ENCODE measurements around the gene HMX2. TPM values are rescaled to one million over a fixed set of nuclear protein-coding genes. Genes with fewer than 3 reads are reported as not detected.

Gene HMX2
- total and polyA plus RNA-seq, 2 of the 8 experiments (the other 6 are each of a cell fraction or from before 2014, with no cell fraction given): 2.0 to 2.7 TPM

DNA sequence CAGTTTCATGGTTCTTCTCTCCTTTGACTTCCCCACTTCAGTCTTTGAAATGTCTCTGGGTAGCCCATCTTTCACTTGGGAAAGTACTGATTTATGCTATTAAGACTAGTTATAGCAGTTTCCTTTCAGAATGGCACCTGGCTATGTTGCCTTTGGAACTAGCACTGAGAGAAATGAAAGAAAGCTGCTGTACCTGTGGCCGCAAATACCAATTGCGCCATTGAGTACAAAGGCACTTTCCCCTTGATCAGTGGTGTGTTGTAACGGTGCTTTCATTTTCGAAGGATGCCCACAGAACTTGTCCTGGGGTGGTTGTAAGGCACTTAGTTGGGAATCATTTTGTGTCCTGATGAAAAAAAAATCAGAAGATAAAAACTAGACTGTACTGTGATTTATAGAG is 23.0 kb downstream of the HMX2 start:
- H3K18ac ChIP-seq (ENCODE audit: extremely low read depth, low read length): no peak overlapping the region
- no peak overlapping the region for H4K91ac ChIP-seq (replicated peaks; ENCODE audit: insufficient read length, low read length)
- H3K56ac ChIP-seq (replicated peaks; ENCODE audit: insufficient read length, low read depth, low read length): no peak overlapping the region
- no peak overlapping the region for H3K4me2 ChIP-seq (ENCODE audit: insufficient read depth in 1 of 2, low read depth in 2 of 2, low read length in 2 of 2)
- H3K4me3 ChIP-seq (ENCODE audit: extremely low read depth in 1 of 4, insufficient read depth in 2 of 4, low read depth in 3 of 4, low read length in 4 of 4): no peak overlapping the region
- H2BK120ac ChIP-seq (replicated peaks; ENCODE audit: low read depth, low read length): no peak overlapping the region
- H3K27ac ChIP-seq (ENCODE audit: low read depth, low read length): no peak overlapping the region
- ChIA-PET POLR2A (ENCODE audit: partially characterized antibody) (interaction anchor here (1.1 kb wide), 1 partner anchor 17 kb away, joined by 3 read pairs; the partner anchor contains the start of gene BUB3), CTCF (ENCODE audit: partially characterized antibody) (interaction anchor here (1.2 to 1.8 kb wide), 3 partner anchors 21 to 387 kb away, joined by 3 to 5 read pairs (median 3); no protein-coding TSS in a partner anchor)
- no peak overlapping the region for H3K14ac ChIP-seq (ENCODE audit: insufficient read length)
- H2BK20ac ChIP-seq (ENCODE audit: low read length): no peak overlapping the region
- no peaks in the 10 kb centered on the region for H3K4me1 ChIP-seq (replicated peaks in 1 of 4; ENCODE audit: control insufficient read depth in 3 of 4, insufficient read depth in 4 of 4, low read length in 3 of 4)
- peaks cover 2 to 34% (median 14%) of the 10 kb centered on the region in 4 experiments; a peak in 6 of 8 replicates for H3K36me3 ChIP-seq (ENCODE audit: control insufficient read depth in 2 of 4, insufficient read depth in 4 of 4, low read length in 3 of 4)
- 99% methylated on average over 4 of the region's 4 CpGs; no CpG with 5 or more reads in 1 of the 2 experiments for WGBS, 2 experiments (ENCODE audit: extremely low coverage in 1 of 2, insufficient coverage in 1 of 2, insufficient read length in 1 of 2, insufficient replicate concordance in 2 of 2, low coverage in 1 of 2, low lambda C conversion rate in 2 of 2, missing lambda C conversion rate in 1 of 2)
- H2AK5ac ChIP-seq (ENCODE audit: low read depth, low read length): no peak overlapping the region
- H4K8ac ChIP-seq (ENCODE audit: extremely low read depth, insufficient read depth, low read length): no peak overlapping the region
- H2BK15ac ChIP-seq (ENCODE audit: low read length): no peak overlapping the region
- DNase-seq (ENCODE audit: low read depth in 1 of 2, low spot score in 2 of 2): no peak
- no peaks in the 10 kb centered on the region; the same call in 1 of the 2 replicates for H3K79me1 ChIP-seq (ENCODE audit: low read depth, low read length)
- no peaks in the 10 kb centered on the region for H3K9me3 ChIP-seq (ENCODE audit: insufficient read depth in 2 of 2, low read depth in 1 of 2, low read length in 1 of 2)
- no peaks in the 10 kb centered on the region for H3K27me3 ChIP-seq (replicated peaks in 1 of 4; ENCODE audit: control insufficient read depth in 3 of 4, extremely low read depth in 1 of 4, insufficient read depth in 3 of 4, low read length in 3 of 4)
- H3K23ac ChIP-seq (ENCODE audit: insufficient read length): no peak overlapping the region
- no peaks in the 10 kb centered on the region for H3K23me2 ChIP-seq (ENCODE audit: low read depth, low read length)
- no peak overlapping the region for H2AFZ ChIP-seq (ENCODE audit: low read length)
- no peak overlapping the region for H3K9ac ChIP-seq (replicated peaks in 1 of 4; ENCODE audit: extremely low read depth in 1 of 4, low read depth in 3 of 4, low read length in 3 of 4)
- no peak overlapping the region for H3K4ac ChIP-seq (replicated peaks; ENCODE audit: insufficient read length, low read depth, low read length)
- H4K5ac ChIP-seq (ENCODE audit: insufficient read length, low read depth, low read length): no peak overlapping the region
- no peak overlapping the region for H2BK5ac ChIP-seq (ENCODE audit: low read depth, low read length)
- peaks cover 0 to 18% of the 10 kb centered on the region in 2 experiments; a peak in 1 of 4 replicates for H3K79me2 ChIP-seq (ENCODE audit: control insufficient read depth in 1 of 2, insufficient read depth in 2 of 2, low read length in 2 of 2)
- H2BK12ac ChIP-seq (ENCODE audit: low read depth, low read length): no peak overlapping the region
- H4K20me1 ChIP-seq (replicated peaks in 1 of 2; ENCODE audit: control insufficient read depth in 1 of 2, insufficient read depth in 2 of 2, low read length in 2 of 2): peaks cover 2 to 8% of the 10 kb centered on the region in 2 experiments
- FAIRE-seq: no peak
- TF ChIP-seq SP2 (IDR thresholded peaks at IDR 0.05; ENCODE audit: low read length) (no peak), TCF12 (IDR thresholded peaks at IDR 0.05; ENCODE audit: low read depth, low read length) (no peak), RAD21 (IDR thresholded peaks at IDR 0.05 in 1 of 2, conservative IDR thresholded peaks at IDR 0.05 in 1 of 2; ENCODE audit: low read depth in 2 of 2, low read length in 2 of 2) (no peak), ZNF274 (IDR thresholded peaks at IDR 0.05; ENCODE audit: borderline replicate concordance, extremely low read depth, low read length) (no peak), NRF1 (IDR thresholded peaks at IDR 0.05; ENCODE audit: low read depth, low read length) (no peak), SRF (IDR thresholded peaks at IDR 0.05; ENCODE audit: low read depth, low read length) (no peak), POU5F1 (IDR thresholded peaks at IDR 0.05; ENCODE audit: low read depth, low read length) (no peak), JUND (IDR thresholded peaks at IDR 0.05; ENCODE audit: low read length) (no peak), CHD1 (IDR thresholded peaks at IDR 0.05; ENCODE audit: low read depth, low read length) (no peak), POLR2A (IDR thresholded peaks at IDR 0.05; ENCODE audit: control extremely low read depth in 1 of 2, low read depth in 2 of 2, low read length in 2 of 2) (no peak), GTF2F1 (IDR thresholded peaks at IDR 0.05; ENCODE audit: borderline replicate concordance, low read depth, low read length) (no peak), CTBP2 (IDR thresholded peaks at IDR 0.05; ENCODE audit: borderline replicate concordance, insufficient read depth, insufficient read length, low read length) (no peak), TAF7 (optimal IDR thresholded peaks at IDR 0.05; ENCODE audit: borderline replicate concordance, low read depth, low read length) (no peak)
- TF ChIP-seq, protein P1, sequence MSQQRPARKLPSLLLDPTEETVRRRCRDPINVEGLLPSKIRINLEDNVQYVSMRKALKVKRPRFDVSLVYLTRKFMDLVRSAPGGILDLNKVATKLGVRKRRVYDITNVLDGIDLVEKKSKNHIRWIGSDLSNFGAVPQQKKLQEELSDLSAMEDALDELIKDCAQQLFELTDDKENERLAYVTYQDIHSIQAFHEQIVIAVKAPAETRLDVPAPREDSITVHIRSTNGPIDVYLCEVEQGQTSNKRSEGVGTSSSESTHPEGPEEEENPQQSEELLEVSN (IDR thresholded peaks at IDR 0.05): no peak
